HG02588 (cell line): ENCODE results near the gene GSE1.
A peak's percentile ranks its signal among the peaks of the same experiment; 100 is the strongest.

ENCODE experiments used
- ATAC-seq: cut with Tn5 transposase; IDR thresholded peaks from one replicate; pipeline ENCODE4 v1.9.1; 2021; ENCODE audit warnings: mild to moderate bottlenecking, moderate library complexity; ENCODE audit not compliant: unreplicated experiment

GSE1 gene

GRCh38 chr16:85658504-85659326 lies 45.6 kb downstream of the GSE1 start:
- no peak for ATAC-seq

DNA sequence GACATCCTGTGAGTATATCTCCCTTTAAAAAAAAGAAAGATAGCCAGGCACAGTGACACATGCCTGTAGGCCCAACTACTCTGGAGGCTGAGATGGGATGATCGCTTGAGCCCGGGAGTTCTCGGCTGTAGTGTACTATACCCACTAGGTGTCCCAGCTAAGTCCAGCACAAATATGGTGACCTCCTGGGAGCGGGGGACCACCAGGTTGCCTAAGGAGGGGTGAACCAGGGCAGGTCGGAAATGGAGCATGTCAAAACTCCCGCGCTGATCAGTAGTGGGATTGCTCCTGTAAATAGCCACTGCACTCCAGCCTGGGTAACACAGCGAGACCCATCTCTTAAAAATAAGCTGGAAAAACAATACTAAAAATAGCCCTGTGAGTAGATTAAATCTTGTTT lies 46.2 kb downstream of the GSE1 start:
- no peak for ATAC-seq

DNA sequence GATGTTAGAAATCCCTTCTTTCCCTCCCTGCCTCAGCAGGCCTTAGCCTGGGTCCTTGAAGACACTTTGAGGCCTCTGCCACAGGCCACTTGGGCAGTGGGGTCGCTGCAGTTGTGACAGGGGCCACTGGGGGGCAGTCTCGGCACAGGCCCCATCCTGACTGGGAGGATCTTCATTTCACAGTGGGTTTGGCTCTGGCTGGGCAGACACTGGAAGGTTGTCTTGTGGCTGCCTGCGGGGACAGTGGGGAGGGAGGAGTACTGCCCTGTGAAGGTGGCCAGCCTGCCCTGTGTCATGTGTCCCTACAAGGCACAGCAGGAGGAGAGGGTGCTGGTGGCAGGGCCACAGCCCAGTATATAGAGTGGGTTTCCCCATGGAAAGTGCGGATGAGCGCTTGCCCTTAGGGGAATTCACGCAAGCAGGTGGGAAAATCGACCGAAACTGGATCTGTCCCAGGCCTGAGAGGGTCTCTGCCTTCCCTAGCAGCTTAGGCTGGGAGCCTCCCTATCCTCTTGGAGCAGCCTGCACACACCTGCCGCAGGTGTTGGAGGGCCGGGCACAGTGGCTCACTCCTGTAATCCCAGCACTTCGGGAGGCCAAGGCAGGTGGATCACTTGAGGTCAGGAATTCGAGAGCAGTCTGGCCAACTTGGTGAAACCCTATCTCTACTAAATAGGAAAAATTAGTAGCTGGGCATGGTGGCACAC lies 46.8 kb downstream of the GSE1 start:
- ATAC-seq = peak; percentile 50

- no peak for ATAC-seq
These were observed 48.0 kb downstream of the GSE1 start for GRCh38 chr16:85660843-85661739.

DNA sequence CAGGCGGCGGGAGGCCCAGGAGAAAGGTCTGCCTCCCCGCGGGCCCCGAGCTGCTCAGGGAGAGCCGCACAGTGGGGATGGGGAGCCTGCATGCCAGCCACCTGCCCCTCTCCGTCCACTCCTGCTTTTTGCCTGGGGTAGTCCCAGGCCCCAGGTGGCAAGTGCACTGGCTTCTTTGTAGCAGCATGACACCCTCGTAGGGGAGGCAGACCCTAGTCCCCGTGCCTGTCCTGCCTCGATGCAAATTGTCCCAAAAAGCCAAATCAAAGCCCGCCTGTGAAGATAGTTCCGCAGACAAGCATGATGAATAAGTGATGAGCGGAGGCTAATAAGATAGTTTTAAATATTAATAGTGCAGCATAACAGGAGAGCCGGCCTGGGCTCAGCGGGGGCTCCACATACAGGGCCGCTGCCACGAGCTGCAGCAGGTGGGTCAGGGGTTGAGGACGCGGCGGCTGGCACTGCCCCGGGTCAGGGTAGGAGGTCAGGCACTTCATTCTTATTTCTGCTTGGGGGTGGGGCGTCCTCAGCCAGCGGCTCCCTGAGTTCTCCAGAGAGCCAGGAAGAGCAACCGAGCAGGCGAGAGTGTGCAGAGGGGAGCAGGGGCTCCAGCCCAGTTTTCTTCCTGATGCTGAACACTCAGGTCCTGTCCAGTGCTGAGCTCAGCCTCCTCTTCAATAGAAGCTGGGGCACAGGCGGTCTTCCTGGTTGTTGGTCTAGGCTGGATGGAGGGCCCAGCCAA lies 48.8 kb downstream of the GSE1 start:
- ATAC-seq = no peak

DNA sequence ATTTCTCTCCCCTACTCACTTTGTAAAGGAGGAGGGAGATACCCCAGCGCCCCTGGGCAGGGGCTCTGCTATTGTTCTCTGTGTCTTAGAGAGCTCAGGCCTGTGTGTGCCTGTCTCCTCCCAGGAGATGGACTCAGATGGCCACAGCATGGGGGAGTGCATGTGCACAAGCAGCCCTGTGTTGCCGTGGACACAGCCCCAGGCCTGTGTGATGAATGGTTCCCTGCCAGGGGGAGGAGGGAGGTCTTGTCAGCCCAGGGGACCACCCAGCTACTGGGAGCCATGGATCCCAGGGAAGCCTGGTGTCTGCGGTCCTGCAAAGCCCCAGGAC lies 49.3 kb downstream of the GSE1 start:
- ATAC-seq = no peak

DNA sequence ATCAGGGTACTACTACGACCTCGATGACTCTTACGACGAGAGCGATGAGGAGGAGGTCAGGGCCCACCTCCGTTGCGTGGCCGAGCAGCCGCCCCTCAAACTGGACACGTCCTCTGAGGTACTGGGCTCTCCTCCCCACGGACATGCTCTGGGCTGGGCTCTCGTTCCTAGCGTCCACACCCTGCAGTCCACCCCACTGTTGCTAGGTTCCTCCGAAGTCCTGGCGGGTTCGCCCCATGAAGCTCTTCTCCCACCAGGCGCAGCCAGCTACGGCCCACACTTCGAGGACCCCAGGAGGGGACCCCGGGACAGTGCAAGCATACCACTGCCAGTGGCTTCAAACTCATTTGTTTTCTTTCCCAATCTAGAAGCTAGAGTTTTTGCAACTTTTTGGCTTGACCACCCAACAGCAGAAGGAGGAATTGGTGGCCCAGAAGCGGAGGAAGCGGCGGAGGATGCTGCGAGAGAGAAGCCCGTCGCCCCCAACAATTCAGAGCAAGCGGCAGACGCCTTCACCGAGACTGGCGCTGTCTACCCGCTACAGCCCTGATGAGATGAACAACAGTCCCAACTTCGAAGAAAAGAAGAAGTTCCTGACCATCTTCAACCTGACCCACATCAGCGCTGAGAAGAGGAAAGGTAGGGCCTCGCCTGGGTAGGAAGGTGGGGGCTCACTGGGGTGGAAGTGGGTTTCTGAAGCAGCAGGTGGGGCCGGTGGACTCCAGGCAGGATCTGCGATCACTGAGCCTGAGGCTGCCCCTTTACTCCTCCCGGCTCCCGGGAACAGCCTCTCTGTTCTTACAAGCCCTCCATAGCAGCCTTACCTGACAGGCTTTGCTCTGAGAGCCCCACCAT lies 50.1 kb downstream of the GSE1 start:
- no peak for ATAC-seq

- no peak for ATAC-seq
These were observed 50.8 kb downstream of the GSE1 start for GRCh38 chr16:85663891-85664321.

DNA sequence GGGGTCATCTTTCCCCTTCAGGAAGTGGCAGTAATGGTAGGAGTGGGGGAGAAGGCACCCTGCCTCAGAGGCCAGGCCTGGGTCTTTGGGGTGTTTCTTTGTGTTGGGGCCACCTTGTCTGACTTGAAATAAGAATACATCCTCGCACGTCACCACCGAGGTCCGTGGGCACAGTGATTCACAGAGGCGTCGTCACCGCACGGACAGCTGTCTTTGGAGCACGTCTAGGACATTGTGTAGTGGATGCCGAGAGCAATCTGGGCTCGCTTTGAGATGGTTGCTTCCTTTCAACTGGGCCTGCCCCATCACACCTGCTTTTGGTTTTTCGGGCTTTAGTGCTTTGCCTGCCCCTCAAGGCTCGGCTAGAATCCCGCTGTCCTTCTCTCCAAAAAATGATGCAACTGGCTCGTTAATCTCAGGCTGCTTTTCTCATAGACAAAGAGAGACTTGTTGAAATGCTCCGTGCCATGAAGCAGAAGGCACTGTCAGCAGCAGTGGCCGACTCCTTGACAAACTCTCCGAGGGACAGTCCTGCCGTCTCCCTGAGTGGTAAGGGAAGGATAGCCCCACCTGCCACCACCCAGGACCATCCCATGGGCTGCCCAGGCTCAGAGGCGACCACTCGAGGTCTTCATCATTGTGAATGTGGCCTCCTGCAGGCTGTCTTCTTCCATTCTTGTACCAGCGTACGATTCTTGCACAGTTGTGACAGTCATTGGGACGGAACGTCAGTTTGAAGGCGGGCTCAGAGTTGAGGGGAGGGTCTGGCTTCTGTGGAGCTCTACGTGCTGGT lies 51.7 kb downstream of the GSE1 start:
- ATAC-seq = no peak

DNA sequence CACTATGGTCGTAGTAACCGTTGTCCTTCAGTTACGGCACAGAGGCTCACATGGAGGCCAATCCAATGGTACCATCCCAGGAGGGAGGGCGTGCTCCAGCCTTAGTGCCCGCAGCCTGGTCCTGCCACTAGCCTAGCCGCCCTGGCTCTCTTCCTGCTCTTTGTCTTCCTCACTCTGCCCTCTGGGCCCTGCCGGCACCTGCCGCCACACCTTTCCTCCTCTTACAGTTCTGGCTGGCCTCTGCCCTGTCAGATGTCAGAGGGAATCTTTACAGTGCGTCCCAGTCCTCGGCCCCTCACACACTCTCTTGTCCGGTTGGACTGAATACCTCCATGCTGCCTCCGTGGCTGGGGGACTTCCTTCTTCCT lies 52.2 kb downstream of the GSE1 start:
- no peak for ATAC-seq

DNA sequence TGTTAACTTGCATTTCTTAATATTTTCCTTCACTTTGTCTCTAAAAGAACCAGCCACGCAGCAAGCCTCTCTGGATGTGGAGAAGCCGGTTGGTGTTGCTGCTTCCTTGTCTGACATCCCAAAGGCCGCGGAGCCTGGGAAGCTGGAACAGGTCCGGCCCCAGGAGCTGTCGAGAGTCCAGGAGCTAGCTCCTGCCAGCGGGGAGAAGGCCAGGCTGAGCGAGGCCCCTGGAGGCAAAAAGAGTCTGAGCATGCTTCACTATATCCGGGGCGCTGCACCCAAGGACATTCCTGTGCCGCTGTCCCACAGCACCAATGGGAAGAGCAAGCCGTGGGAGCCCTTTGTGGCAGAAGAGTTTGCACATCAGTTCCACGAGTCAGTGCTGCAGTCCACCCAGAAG lies 52.8 kb downstream of the GSE1 start:
- no peak for ATAC-seq

DNA sequence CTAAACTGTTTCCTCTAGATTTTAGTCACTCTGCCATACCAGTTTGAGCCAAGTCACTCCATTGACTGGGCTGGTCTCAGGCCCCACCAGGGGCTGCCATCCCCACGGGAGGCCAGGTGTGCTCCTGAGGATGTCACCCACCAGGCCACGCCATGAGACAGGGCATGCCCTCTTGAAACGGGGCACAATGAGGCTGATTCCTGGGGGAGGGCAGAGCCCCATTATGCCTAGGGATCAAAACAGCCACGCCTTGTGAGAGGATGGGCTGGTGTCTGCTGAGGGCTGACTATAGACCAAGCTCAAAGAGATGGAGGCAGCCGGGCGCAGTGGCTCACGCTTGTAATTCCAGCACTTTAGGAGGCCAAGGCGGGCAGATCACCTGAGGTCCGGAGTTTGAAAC lies 54.1 kb downstream of the GSE1 start:
- no peak for ATAC-seq

DNA sequence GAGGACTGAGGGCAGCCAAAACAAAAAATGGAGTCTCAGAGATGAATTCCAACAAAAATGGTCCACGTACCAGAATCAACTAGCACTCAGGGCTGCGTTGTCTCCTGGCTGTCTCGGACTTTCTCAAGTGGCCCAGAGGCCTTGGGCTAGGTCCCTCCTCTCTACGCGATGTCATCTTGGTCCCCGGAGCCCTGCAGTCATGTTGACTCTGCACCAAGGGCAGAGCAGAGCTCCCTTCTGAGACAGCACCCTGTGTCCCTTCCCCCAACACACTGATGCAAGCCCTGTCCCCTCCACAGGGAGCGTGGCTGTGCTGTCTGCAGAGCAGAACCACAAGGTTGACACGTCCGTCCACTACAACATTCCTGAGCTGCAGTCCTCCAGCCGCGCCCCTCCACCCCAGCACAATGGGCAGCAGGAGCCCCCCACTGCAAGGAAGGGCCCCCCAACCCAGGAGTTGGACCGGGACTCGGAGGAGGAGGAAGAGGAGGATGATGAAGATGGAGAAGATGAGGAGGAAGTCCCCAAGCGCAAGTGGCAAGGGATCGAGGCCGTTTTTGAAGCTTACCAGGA lies 54.8 kb downstream of the GSE1 start:
- ATAC-seq = no peak

GRCh38 chr16:85668676-85669424 lies 55.7 kb downstream of the GSE1 start:
- no peak for ATAC-seq

GRCh38 chr16:85670840-85671239 lies 57.7 kb downstream of the GSE1 start:
- ATAC-seq = no peak

- no peak for ATAC-seq
These were observed 60.7 kb downstream of the GSE1 start for GRCh38 chr16:85673529-85674417.

DNA sequence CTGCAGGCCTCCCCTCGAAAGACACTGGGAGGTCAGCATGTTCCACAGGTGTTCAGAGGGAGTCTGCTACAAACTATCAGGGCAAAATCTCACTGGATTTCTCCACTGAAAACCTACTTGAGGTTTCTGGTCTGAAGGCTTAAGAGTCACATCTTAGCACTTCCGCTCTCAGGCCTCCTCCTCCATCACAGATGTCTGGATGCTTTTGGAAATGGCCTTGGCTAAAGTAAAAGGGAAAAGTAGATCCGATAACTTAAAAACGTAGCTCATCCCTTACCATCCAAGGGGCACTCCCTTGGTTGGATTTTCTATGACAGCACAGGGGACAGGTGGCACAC lies 61.3 kb downstream of the GSE1 start:
- ATAC-seq = no peak
